MG63 (cell line): Measurements from ENCODE around the gene CHRDL1. TPM values are rescaled to one million over a fixed set of nuclear protein-coding genes. Genes with fewer than 3 reads are reported as not detected.
"Not testable (repeated sequence)": the region's sequence is repeated elsewhere in the genome, so short reads cannot be mapped to it uniquely, and the experiment has no call there.

Source experiments
- DNase-seq: peaks from one replicate; pipeline ENCODE4 v3.0.0-alpha.2; 2020
- H3K27me3 ChIP-seq: fragments of 250-450 bp; sonication (Bioruptor Pico); 2 replicates; pipeline ENCODE4 v1.5.1; 2020; ENCODE audit warnings: mild to moderate bottlenecking, moderate library complexity
- H3K36me3 ChIP-seq: fragments of 250-450 bp; sonication (Bioruptor Pico); 2 replicates; pipeline ENCODE4 v1.5.1; 2020; ENCODE audit warnings: mild to moderate bottlenecking, moderate library complexity
- H3K4me3 ChIP-seq: fragments of 250-450 bp; sonication (Bioruptor Pico); 2 replicates; pipeline ENCODE4 v1.5.1; 2020; ENCODE audit warnings: mild to moderate bottlenecking, moderate library complexity
- H3K9me3 ChIP-seq: fragments of 250-450 bp; sonication (Bioruptor Pico); 2 replicates; pipeline ENCODE4 v1.5.1; 2020; ENCODE audit warnings: mild to moderate bottlenecking, moderate library complexity
- total RNA-seq: library from RNA; depleted of rRNA; stranded (reverse); fragments of >200 nt; shearing (Covaris generic); gene quantifications from 2 replicates; pipeline ENCODE4 v1.2.3, GENCODE V29; 2014; ENCODE audit warnings: low replicate concordance

Gene CHRDL1
- total RNA-seq, 1 experiment from 2014 or later = 79.1 TPM

- Histone ChIP-seq H3K4me3 (no peak overlapping the region), H3K36me3 (peaks cover 4% of the 10 kb centered on the region), H3K9me3 (no peaks in the 10 kb centered on the region), H3K27me3 (no peaks in the 10 kb centered on the region)
- no peak for DNase-seq
These were observed 102.8 kb downstream of the CHRDL1 start for GRCh38 chrX:110692866-110693265.

DNA sequence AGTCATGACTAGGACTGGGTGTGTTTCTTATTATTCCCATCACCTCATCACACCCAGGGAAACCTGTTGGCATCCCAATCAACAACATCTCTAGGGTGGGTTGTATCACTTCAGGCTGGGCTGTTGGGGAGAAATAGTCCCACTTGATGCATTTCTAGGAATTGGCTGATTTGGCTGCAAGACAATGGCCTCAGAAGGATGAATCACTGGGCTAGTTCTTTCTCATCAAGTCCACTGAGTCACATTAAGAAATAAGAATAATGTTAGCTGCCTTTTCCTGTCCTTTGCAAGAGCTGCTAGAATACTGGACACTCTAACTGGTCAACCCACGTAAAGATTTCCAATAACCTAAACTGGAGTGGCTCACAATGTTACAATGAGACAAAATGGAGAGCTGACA, 104.2 kb downstream of the CHRDL1 start:
- Histone ChIP-seq H3K36me3 (peaks cover 7% of the 10 kb centered on the region), H3K27me3 (no peaks in the 10 kb centered on the region), H3K4me3 (no peak overlapping the region), H3K9me3 (no peaks in the 10 kb centered on the region)
- DNase-seq = no peak

DNA sequence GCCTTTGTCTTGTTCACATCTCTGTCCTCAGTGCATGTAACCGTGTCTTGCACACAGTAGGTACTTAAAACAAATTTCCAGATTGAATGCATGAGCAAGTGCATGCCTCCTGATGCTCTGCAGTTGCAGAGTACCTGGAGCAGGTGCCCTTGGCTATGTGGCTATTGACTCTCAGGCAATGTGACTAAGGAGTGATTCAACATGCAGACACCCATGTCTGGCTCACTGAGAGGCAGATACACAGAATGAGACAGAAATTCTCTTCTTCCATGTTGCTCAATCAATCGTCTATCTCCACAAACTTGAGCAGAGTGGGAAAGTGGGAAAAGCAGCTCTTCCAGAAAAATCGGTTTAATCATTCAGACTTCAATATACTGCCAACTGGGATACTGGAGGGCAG, 111.0 kb downstream of the CHRDL1 start:
- DNase-seq = no peak
- Histone ChIP-seq H3K9me3 (no peaks in the 10 kb centered on the region), H3K36me3 (peaks cover 9% of the 10 kb centered on the region), H3K4me3 (no peak overlapping the region), H3K27me3 (no peaks in the 10 kb centered on the region)

DNA sequence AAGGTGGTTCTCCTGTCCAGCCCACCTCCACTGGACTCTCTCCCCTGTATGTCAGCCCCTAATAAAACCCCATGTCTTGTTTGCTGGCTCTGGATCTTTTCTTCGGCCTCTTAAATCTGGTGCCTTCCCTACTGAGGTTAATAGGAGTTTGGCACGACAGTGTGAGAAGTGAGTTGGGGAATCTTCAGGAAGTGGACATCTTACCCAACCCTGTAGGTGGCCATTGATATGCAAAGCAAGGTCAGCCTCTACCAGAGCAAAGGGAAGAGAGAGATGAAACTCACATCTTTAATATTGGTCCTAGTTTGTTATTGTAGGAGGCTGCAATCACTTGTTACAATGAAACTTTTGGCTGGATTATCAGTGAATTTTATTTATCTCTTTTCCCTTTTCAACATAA, 111.7 kb downstream of the CHRDL1 start:
- Histone ChIP-seq H3K27me3 (no peaks in the 10 kb centered on the region), H3K36me3 (peaks cover 9% of the 10 kb centered on the region)
- DNase-seq = no peak

DNA sequence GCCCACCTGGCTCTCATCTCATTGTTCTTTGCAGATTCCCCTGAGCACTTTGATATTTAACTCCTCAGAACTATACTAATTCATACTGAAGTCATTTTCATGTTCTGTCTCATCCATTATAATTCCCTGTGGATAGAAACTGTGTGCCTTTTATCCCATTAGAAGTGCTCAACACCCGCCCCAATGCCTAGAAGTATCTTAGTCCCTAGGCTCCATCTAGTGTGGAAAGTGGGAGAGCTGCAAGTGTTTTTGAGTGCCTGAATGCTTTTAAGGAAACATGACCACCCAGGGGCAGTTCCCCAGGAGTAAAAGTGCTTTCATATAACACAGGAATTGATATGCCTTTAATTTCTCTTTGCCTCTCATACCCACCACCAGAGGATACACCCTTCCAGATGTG, 117.0 kb downstream of the CHRDL1 start:
- no peaks in the 10 kb centered on the region for H3K27me3 ChIP-seq
- no peak for DNase-seq
- no peak overlapping the region for H3K4me3 ChIP-seq
- peaks cover 3% of the 10 kb centered on the region for H3K36me3 ChIP-seq
- no peaks in the 10 kb centered on the region for H3K9me3 ChIP-seq

More for the DNA sequence above, 111.7 kb downstream of the CHRDL1 start:
- H3K4me3 ChIP-seq = no peak overlapping the region
- no peaks in the 10 kb centered on the region for H3K9me3 ChIP-seq

DNA sequence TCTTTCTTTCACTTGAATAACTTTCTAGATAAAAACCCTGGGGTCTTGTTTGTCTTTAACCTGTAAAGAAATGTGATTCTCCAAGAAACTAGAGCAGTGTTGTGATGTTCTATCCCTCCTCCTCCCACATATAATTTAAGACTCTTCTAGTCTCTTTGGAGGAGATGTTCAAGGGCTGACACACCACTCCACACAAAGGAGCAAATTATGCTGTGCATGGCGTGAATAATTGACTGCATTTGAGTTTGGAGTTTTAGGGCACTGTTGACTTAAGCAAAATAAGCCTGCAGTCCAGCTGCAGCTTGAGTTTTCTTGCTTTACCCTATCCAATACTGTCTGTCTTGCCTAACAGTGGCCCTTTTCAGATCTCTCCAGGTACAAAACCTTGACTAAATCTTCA, 119.7 kb downstream of the CHRDL1 start:
- no peak for DNase-seq

GRCh38 chrX:110671068-110671803, 124.4 kb downstream of the CHRDL1 start:
- Histone ChIP-seq H3K36me3 (peaks cover 3% of the 10 kb centered on the region), H3K9me3 (no peaks in the 10 kb centered on the region), H3K4me3 (no peak overlapping the region), H3K27me3 (no peaks in the 10 kb centered on the region)
- peak; percentile 2 for DNase-seq

More for the DNA sequence above, 119.7 kb downstream of the CHRDL1 start:
- H3K4me3 ChIP-seq = no peak overlapping the region
- no peaks in the 10 kb centered on the region for H3K9me3 ChIP-seq
- H3K27me3 ChIP-seq = no peaks in the 10 kb centered on the region
- H3K36me3 ChIP-seq = peaks cover 5% of the 10 kb centered on the region

- no peaks in the 10 kb centered on the region for H3K9me3 ChIP-seq
These were observed 126.0 kb downstream of the CHRDL1 start for GRCh38 chrX:110669572-110669971.

DNA sequence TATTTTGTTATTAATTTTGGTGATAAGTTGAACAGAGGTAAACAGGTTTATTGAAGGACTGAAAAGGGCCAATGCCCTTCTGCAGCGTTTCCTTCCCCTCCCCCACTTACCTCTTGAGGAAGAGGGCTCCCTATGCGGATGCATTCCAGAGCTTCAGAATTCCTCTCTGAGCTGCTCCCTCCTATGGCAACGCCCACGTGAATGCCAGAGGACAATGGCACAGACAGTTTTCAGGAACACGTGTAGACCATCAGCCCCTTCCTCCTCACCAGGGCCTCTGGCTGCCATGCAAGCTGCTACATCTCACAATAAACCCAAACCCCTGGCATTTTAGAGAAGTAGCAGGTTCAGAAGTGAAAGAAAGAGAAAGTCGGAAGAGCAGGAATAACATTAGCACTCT, 127.9 kb downstream of the CHRDL1 start:
- no peaks in the 10 kb centered on the region; the same call in 1 of the 2 replicates for H3K36me3 ChIP-seq
- no peaks in the 10 kb centered on the region for H3K27me3 ChIP-seq
- no peak overlapping the region for H3K4me3 ChIP-seq
- no peaks in the 10 kb centered on the region for H3K9me3 ChIP-seq
- DNase-seq = no peak

More at GRCh38 chrX:110669572-110669971, 126.0 kb downstream of the CHRDL1 start:
- H3K27me3 ChIP-seq = no peaks in the 10 kb centered on the region
- DNase-seq = no peak
- H3K36me3 ChIP-seq = peaks cover 2% of the 10 kb centered on the region; the same call in 1 of the 2 replicates
- no peak overlapping the region for H3K4me3 ChIP-seq

GRCh38 chrX:110665223-110666002, 130.2 kb downstream of the CHRDL1 start:
- Histone ChIP-seq H3K36me3 (no peaks in the 10 kb centered on the region), H3K9me3 (no peaks in the 10 kb centered on the region), H3K4me3 (no peak overlapping the region), H3K27me3 (no peaks in the 10 kb centered on the region)
- DNase-seq = peak; percentile 33

DNA sequence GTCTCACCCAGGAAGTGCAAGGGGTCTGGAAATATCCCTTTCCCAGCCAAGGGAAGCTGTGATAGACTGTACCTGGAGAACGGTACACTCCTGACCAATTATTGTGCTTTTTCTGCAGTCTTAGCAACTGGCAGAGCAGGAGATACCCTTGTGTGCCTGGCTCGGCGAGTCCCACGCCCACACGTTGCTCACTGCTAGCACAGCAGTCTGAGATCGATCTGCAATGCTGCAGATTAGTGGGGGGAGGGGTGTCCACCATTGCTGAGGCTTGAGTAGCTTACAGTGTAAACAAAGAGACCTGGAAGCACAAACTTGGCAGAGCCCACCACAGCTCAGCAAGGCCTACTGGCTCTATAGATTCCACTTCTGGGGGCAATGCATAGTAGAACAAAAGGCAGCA, 138.5 kb downstream of the CHRDL1 start:
- H3K9me3 ChIP-seq = no peaks in the 10 kb centered on the region
- H3K27me3 ChIP-seq = no peaks in the 10 kb centered on the region
- no peaks in the 10 kb centered on the region for H3K36me3 ChIP-seq
- H3K4me3 ChIP-seq = no peak overlapping the region
- no peak for DNase-seq

DNA sequence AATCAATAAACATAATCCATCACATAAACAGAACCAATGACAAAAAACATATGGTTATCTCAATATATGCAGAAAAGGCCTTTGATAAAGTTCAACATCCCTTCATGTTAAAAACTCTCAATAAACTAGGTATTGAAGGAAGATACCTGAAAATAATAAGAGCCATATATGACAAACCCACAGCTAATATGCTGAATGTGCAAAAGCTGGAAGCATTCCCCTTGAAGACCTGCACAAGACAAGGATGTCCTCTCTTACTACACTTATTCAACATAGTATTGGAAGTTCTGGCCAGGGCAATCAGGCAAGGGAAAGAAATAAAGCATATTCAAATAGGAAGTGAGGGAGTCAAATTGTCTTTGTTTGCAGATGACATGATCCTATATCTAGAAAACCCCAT, 141.3 kb downstream of the CHRDL1 start:
- not testable (repeated sequence) for H3K27me3 ChIP-seq, DNase-seq, H3K9me3 ChIP-seq, H3K36me3 ChIP-seq, H3K4me3 ChIP-seq

GRCh38 chrX:110646386-110646785, 149.2 kb downstream of the CHRDL1 start:
- Histone ChIP-seq H3K4me3 (no peak overlapping the region), H3K9me3 (no peaks in the 10 kb centered on the region), H3K27me3 (no peaks in the 10 kb centered on the region), H3K36me3 (no peaks in the 10 kb centered on the region)
- no peak for DNase-seq
